RKO (cell line): Measurements from ENCODE around the gene GNAQ.
"Not testable (repeated sequence)": the region's sequence is repeated elsewhere in the genome, so short reads cannot be mapped to it uniquely, and the experiment has no call there.

Experiments
- DNase-seq: peaks from one replicate; pipeline ENCODE4 v3.0.0-alpha.2; 2016; ENCODE audit warnings: low spot score

GNAQ gene

GRCh38 chr9:77877976-77878375, 153.6 kb downstream of the GNAQ start:
- no peak for DNase-seq

- no peak for DNase-seq
These were observed 155.0 kb downstream of the GNAQ start for GRCh38 chr9:77876590-77876989.

GRCh38 chr9:77876091-77876490, 155.5 kb downstream of the GNAQ start:
- no peak for DNase-seq

GRCh38 chr9:77872863-77873262, 158.7 kb downstream of the GNAQ start:
- DNase-seq: no peak

GRCh38 chr9:77872177-77872576, 159.4 kb downstream of the GNAQ start:
- no peak for DNase-seq

- DNase-seq: no peak
These were observed 160.1 kb downstream of the GNAQ start for GRCh38 chr9:77871483-77871882.

GRCh38 chr9:77866878-77867277, 164.7 kb downstream of the GNAQ start:
- no peak for DNase-seq

- DNase-seq: no peak
These were observed 166.1 kb downstream of the GNAQ start for GRCh38 chr9:77865385-77866047.

- no peak for DNase-seq
These were observed 167.3 kb downstream of the GNAQ start for GRCh38 chr9:77864211-77864889.

GRCh38 chr9:77863638-77864037, 168.0 kb downstream of the GNAQ start:
- not testable (repeated sequence) for DNase-seq

- not testable (repeated sequence) for DNase-seq
These were observed 170.7 kb downstream of the GNAQ start for GRCh38 chr9:77860953-77861352.

GRCh38 chr9:77857513-77858259, 173.9 kb downstream of the GNAQ start:
- no peak for DNase-seq

GRCh38 chr9:77856615-77857014, 175.0 kb downstream of the GNAQ start:
- DNase-seq: no peak

- DNase-seq: no peak
These were observed 176.7 kb downstream of the GNAQ start for GRCh38 chr9:77854916-77855311.

GRCh38 chr9:77854258-77854915, 177.2 kb downstream of the GNAQ start:
- DNase-seq: no peak

- DNase-seq: no peak
These were observed 177.9 kb downstream of the GNAQ start for GRCh38 chr9:77853716-77854115.

GRCh38 chr9:77851882-77852595, 179.6 kb downstream of the GNAQ start:
- DNase-seq: no peak

GRCh38 chr9:77848897-77849296, 182.7 kb downstream of the GNAQ start:
- DNase-seq: peak; percentile 18

GRCh38 chr9:77848404-77848803, 183.2 kb downstream of the GNAQ start:
- no peak for DNase-seq

GRCh38 chr9:77847626-77848025, 184.0 kb downstream of the GNAQ start:
- DNase-seq: no peak

GRCh38 chr9:77847059-77847499, 184.5 kb downstream of the GNAQ start:
- no peak for DNase-seq

- DNase-seq: no peak
These were observed 187.2 kb downstream of the GNAQ start for GRCh38 chr9:77844415-77844814.
